ENCODE measurements around the gene ABLIM3.

Gene ABLIM3

DNA sequence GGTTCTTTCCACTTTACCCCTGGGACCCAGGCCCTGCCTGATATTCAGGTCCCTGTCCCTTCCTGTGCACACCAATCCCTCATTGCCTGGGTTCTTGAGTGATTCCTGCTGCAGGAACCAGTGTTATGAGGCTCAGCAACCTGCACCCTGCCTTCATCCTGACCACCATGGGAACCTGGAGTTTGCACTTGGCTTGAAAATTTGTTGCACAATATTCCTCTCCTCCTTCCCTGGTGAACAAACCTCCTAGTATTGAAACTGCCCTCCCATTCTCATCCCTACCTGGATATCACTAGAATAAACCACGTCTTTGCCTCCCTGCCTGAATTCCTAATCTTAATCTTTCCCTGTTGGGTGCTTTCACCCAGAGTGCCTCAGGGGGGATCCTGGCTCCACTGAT lies 78.3 kb downstream of the ABLIM3 start:
- DNase-seq = no peak

DNA sequence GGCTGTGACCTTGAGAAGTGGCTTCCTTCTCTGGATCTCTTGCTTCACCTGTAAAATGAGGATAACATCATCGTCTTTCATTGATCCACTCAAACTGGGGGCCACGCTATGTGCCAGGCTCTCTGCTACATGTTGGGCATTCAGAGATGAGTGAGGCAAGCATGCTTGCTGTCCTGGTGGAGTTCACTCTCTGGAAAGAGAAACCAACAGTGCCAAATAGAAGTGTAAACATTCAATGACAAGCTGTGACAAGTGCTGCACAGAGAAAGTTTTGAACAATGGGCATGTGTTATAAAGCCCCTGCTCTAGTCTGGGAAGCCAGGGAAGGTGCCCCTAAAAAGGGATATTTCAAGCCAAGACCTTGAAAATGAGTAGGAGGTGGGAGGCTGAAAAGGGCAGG lies 79.5 kb downstream of the ABLIM3 start:
- DNase-seq = no peak

DNA sequence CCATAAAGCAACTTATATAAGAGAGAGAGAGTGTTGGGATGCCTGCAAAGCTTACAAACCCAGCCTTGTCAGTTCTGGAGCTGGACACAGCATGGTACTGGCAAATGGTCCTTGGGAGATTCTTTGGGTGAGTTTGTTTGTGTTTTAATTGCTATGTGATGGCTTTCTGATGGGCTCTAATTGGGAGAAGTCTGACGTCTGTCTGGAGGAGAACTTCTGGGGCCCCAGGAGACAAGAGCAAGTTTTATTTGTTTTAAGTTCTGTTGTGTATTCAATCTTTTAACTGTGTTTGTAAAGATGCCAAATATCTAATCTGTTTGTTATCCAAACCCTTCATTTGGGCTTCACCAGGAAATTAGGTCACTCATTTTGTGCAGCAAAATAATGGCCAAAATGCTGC lies 80.0 kb downstream of the ABLIM3 start:
- DNase-seq = no peak

GRCh38 chr5:149221731-149222342 lies 80.5 kb downstream of the ABLIM3 start:
- no peak for DNase-seq

DNA sequence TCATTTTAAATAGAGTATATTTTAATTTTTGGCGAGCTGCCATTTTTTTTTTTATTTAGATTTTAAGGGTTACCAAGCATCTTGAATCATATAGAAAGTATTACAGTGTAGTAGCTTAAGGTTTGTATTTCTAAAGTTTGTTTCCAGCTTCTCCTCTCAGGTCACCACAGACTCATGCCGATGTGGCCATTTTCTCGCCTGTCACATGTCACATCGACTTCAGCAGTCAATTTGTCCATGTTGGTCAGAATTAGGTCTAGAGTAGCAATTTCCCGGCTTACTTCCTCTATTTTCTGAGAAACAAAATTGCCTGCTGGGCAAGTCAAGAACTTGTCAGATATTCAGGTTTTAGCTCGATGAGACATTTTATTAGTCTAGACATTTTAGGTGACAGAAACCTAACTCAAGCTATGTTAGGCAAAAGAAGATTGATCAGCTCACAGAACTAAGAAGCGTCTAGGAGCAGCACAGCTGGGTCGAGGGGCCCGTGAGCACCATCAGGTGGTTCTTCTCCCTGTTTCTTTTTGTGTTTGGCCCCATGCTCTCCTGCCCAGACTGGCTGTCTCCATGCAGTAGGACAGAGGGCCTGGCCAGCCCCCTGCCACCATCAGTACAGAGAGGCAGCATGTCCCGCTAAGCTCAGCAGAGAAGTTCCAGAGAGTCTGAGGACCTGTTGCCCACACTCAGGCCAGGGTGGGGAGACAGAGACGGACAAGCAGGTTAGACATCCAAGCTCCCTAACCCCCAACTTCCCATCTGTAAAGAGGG lies 82.0 kb downstream of the ABLIM3 start:
- DNase-seq = no peak

GRCh38 chr5:149224282-149224681 lies 83.0 kb downstream of the ABLIM3 start:
- DNase-seq = no peak

DNA sequence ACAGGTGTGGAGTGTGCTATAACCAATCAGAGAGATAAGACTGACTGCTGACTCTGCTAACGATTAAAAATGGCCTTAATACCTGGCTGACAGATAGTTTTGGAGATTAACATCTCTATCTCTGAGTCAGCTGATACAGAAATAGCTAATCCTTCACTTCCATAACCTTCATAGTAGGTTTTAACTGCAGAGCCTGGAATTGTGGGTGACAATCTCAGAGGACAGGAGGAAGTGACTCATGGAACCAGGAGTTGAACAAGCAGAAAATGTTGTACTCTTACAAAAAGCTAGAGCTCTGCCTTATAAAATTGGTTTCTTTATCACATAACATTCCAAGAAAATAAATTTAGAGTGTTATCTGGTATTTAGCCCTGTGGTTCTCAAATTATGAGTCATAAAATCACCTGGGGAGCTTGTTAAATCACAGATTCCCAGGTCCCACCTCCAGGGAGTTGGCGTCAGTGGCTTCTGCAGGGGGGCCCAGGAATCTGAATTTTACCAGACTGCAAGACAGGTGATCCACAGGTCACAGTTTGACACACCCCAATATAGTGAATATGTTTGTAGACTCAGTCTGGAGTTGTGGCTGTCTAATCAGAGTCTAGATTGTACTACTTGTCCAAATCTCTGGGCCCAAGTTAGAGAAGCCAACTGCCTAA lies 86.0 kb downstream of the ABLIM3 start:
- no peak for DNase-seq

- DNase-seq = peak; percentile 8
Observed at GRCh38 chr5:149228618-149229297, 87.5 kb downstream of the ABLIM3 start.

- DNase-seq = no peak
Observed at GRCh38 chr5:149229298-149229937, 88.1 kb downstream of the ABLIM3 start.

DNA sequence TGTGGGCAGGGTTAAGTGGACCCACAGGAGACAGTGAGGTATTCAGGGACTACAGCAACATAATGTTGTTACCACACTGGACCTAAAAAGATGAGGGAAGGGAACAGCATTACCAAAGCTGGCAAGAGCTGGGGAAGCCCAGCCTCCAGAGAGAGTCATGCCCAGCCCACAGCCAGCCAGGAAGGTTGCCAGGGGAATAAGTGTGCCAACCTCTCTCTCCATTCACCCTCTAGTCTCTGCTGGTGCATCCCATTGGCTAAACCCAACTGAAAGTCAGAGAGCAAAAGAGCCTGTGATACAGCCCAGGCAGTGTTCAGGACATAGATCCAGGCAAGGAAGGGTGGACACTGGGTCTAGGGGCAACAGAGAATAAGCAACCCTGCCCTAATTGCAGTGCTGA lies 94.5 kb downstream of the ABLIM3 start:
- DNase-seq = no peak

DNA sequence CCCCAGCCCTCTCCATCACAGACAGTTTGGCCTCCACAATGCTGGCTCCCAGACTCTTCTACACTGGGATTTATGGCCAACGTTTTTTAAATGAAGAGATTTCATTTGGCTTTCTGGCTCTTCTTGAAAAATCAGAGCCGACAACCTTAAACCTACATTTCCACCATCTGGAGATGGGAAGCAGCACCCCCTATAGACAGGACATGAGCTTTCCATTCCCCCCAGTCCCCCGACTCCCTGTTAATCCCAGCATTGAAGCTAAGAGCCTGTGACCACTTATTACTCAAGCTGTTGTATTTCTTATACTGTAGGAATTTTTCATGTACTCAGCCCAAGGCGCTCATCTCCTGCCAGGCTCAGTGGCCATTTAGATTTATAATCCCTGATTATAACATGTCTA lies 96.4 kb downstream of the ABLIM3 start:
- DNase-seq = no peak

DNA sequence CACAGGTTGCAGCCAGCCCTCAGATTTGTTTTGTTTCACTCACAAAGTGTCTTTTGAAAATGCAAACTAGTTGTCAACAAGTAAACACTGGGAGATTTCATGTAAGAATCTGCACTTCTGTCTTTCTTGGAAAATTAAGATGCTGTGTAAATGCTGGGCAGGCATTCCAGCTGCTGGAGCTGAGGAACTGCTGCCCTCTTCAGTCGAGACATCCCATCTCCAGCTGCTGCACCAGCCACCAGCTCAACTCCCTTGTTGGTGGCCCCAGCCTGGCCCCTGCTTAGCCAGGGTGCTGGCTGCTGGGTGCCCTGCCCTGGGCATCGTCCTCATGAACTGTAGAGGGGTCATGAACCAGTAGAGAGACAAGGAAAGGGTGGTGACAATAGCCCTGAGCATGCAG lies 97.2 kb downstream of the ABLIM3 start:
- DNase-seq = no peak

- DNase-seq = no peak
Observed at GRCh38 chr5:149239917-149240316, 98.6 kb downstream of the ABLIM3 start.

- DNase-seq = no peak
Observed at GRCh38 chr5:149240354-149240998, 99.2 kb downstream of the ABLIM3 start.

- no peak for DNase-seq
Observed at GRCh38 chr5:149242339-149242738, 101.0 kb downstream of the ABLIM3 start.

DNA sequence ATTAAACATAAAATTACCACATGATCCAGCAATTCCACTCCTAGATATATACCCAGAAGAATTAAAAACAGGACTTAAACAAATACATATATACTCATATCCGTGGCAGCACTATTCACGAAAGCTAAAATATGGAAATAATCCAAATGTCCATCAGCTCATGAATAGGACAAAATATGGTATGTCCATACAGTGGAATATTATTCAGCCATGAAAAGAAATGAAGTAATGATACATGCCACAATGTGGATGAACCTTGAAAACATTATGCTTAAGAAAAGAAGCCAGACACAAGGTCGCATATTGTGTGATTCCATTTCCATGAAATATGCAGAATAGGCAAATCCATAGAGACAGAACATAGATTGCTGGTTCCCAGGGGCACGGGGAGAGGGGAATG lies 105.6 kb downstream of the ABLIM3 start:
- DNase-seq = no peak

GRCh38 chr5:149247726-149248125 lies 106.4 kb downstream of the ABLIM3 start:
- DNase-seq = no peak

DNA sequence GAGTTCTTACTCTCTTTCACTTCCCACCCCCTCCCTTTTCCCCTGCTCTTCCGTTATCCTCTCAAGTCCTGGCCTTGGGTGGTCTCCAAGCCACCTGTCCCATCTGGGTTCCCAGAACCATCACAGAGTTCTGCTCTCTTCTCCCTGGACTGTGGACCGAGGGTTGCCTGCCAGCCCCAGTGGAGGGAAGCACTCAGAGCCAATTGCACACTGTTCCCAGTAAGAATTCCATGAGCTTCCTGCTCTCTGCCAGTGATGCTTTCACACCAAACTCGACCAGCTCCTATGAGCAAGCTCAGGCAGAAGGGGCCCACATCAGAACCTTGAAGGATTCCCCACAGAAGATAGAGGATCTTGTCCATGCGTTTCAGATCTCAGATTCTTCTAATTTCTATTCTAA lies 110.3 kb downstream of the ABLIM3 start:
- no peak for DNase-seq

DNA sequence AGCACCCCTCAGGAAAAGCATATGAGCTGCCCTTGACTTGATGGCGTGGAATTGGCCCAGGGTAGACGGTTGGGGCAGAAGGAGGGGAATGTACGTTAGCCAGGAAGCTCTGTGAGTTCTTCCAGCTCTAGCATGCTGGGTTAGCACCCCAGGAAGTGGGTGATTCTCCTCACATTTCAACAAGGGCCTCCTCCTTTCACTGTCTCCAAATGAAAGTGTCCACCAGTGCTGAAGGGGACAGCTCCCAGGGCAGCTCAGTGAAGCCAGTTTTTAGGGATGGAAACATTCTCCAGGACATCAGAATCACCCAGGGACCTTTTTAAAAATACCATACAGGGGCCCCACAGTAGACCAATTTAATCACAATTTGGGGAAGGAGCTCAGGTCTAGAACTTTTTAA lies 113.2 kb downstream of the ABLIM3 start:
- DNase-seq = no peak

DNA sequence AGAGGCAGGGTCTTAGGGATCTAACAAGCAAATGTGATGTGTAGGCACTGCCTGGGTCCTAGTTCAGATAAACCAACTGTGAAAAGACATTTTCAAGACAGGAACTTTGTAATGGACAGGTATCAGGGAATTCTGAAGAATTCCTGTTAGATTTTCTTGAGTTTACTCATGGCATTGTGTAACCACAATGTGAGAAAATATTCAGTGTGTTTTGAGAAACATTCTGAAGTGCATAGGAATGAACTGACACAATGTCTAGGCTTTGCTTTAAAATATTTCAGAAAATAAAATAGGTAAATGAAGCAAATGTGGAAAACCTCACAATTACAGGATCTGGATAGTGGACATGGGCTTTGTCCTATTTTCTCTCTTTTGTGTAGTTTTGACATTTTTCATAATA lies 115.2 kb downstream of the ABLIM3 start:
- DNase-seq = no peak

DNA sequence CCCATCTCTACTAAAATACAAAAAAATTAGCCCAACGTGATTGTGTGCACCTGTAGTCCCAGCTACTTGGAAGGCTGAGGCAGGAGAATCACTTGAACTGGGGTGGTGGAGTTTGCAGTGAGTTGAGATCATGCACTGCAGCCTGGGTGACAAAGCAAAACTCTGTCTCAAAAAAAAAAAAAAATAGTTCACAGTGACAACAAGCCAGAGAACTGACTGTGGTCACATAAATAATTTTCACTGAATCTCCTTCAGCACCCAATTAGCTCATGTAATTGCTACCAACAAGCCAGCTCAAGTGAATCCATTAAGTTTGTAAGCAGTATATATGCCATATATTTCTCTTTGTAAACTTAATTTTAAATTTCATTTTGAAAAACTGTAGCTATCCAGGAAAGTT lies 115.8 kb downstream of the ABLIM3 start:
- no peak for DNase-seq
